Erythroblast (primary cell): Measurements from ENCODE around the gene ZNF8.
"Not testable (repeated sequence)": the region's sequence is repeated elsewhere in the genome, so short reads cannot be mapped to it uniquely, and the experiment has no call there.

Experiments
- DNase-seq, 2 experiments: peaks; one replicate each; lab custom pipeline; 2025; lab: John Stamatoyannopoulos, UW
- GATA1 ChIP-seq: IDR thresholded peaks from 2 replicates; pipeline ENCODE4 v1.6.1; 2011; ENCODE audit warnings: low read depth, mild to moderate bottlenecking, control low read depth, low read length, moderate library complexity
- POLR2A ChIP-seq: IDR thresholded peaks from 2 replicates; pipeline ENCODE4 v1.6.1; 2011; ENCODE audit warnings: mild to moderate bottlenecking, low read length

The ZNF8 gene

DNA sequence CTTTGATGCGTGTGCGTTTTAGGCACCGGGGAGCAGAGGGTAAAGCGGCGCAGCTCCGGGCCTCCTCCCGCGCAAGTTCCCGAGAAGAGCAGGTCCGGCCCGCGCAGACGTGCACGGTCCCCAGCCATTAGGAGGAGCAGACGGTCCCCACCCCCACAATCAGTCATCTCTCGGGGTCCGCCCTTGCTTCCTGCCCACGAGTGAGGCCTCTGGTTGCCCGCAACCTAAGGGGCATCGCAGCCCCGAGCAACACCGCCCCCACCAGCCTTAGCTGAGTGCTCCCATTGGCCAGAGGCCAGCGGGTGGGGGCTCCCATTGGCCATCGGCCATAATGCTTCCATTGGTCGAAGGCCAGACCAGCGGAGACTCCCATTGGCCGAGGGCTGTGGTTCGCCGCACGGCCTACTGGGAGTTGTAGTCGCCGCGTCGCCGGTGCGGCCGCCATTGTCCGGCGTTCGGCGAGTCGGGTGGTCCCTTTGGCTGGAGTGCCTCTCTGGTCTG, at the start of gene ZNF8:
TSS of gene ZNF8 (plus strand) at position 415 of the 501 bp plus-strand sequence. CDS start 127 bp downstream, outside the sequence.
- TF ChIP-seq GATA1 (no peak), POLR2A (peak; percentile 87)
- peak; percentile 98 to 99 for DNase-seq

- no peak for TF ChIP-seq GATA1
- TF ChIP-seq POLR2A = no peak
- DNase-seq = peak; percentile 54 to 58
Measured at GRCh38 chr19:58229255-58229639, 49.5 kb upstream of the ZNF8 start.

GRCh38 chr19:58237324-58237723, 41.4 kb upstream of the ZNF8 start:
- no peak for DNase-seq
- TF ChIP-seq GATA1 (no peak), POLR2A (no peak)

DNA sequence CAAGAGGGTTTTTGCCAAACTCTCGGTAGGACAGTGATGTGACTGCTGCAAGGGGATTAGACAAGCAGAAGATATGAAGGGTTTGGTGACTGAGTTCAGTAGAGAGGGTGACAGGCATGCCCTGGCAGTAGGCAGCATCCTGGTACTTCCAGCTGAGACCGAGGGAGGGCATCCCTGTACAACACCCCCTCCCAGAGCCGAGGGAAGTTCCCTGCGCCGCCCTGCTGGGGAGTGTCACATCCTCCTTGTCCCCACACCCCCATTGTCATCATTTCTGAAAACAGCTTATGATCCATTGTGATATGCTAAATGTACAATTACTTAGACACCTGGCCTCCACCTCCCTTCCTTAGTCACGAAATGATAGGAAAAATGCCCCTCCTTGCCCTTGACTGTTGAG, 35.4 kb upstream of the ZNF8 start:
- TF ChIP-seq GATA1 (no peak), POLR2A (no peak)
- no peak for DNase-seq

DNA sequence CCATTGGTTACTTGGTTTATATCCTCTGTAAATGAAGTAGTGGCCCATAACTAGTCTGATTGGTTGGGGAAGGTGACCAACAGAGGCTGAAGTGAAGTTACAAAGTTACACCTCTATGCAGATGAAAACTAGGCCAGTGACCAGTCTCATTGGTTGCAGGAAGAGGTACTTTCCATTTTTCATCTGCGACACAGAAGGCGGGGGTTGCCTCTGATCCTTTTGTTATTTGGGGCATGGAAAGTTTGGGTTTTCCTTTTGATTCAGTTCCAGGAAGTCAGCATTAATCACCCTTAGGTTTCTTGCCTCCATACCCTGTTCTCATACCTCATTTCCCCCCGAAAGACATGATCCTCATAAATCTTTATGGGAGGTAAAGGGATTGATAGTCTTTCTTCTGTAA, 29.9 kb upstream of the ZNF8 start:
- DNase-seq = no peak
- no peak for TF ChIP-seq POLR2A
- TF ChIP-seq GATA1 = no peak

GRCh38 chr19:58252102-58252685, 26.6 kb upstream of the ZNF8 start:
- TF ChIP-seq POLR2A (no peak), GATA1 (no peak)
- DNase-seq = peak; percentile 40 to 61

DNA sequence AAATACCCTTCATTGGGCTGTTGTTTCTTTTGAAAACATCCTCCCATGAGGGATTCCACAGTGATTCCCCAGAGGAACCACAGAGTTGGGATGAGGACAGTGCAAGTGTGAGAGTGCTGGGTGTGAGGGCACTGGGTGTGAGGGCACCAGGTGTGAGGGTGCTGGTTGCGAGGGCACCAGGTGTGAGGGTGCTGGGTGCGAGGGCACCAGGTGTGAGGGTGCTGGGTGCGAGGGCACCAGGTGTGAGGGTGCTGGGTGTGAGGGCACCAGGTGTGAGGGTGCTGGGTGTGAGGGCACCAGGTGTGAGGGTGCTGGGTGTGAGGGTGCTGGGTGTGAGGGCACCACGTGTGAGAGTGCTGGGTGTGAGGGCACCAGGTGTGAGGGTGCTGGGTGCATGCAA, 20.5 kb upstream of the ZNF8 start:
- not testable (repeated sequence) for DNase-seq

DNA sequence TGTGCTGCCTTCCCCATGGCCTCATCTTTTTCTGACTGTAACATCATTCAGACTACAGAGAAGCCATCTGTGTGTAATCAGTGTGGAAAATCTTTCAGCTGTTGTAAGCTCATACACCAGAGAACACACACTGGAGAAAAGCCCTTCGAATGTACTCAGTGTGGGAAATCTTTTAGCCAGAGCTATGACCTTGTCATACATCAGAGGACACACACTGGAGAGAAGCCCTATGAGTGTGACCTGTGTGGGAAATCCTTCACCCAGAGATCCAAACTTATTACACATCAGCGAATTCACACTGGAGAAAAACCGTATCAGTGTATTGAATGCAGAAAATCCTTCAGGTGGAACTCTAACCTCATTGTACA, 17.2 kb upstream of the ZNF8 start:
- no peak for TF ChIP-seq POLR2A
- TF ChIP-seq GATA1 = no peak
- DNase-seq = peak in 1 of 2 experiments; percentile 39

GRCh38 chr19:58261968-58262921, 16.5 kb upstream of the ZNF8 start:
- TF ChIP-seq GATA1 (no peak), POLR2A (no peak)
- peak; percentile 41 to 49 for DNase-seq

GRCh38 chr19:58262922-58263296, 15.8 kb upstream of the ZNF8 start:
- no peak for DNase-seq
- no peak for TF ChIP-seq POLR2A
- no peak for TF ChIP-seq GATA1

DNA sequence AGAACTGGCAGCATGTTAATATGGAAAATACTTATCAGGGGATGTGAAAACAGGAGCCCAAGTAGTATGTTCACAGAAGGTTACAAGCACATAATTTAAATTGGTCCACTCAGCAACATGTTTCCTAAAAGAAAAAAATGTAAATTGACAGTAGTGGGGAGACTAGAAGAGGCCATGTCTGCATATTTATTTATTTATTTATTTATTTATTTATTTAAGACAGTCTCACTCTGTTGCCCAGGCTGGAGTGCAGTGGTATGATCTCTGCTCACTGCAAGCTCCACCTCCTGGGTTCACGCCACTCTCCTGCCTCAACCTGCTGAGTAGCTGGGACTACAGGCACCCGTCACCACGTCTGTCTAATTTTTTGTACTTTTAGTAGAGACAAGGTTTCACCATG, 13.7 kb upstream of the ZNF8 start:
- DNase-seq = no peak
- TF ChIP-seq GATA1 = no peak
- TF ChIP-seq POLR2A = no peak

- DNase-seq = no peak
- no peak for TF ChIP-seq GATA1
- no peak for TF ChIP-seq POLR2A
Measured at GRCh38 chr19:58268344-58268743, 10.4 kb upstream of the ZNF8 start.

- no peak for DNase-seq
- TF ChIP-seq GATA1 = no peak
- TF ChIP-seq POLR2A = no peak
Measured at GRCh38 chr19:58274771-58275201, 4.0 kb upstream of the ZNF8 start.

DNA sequence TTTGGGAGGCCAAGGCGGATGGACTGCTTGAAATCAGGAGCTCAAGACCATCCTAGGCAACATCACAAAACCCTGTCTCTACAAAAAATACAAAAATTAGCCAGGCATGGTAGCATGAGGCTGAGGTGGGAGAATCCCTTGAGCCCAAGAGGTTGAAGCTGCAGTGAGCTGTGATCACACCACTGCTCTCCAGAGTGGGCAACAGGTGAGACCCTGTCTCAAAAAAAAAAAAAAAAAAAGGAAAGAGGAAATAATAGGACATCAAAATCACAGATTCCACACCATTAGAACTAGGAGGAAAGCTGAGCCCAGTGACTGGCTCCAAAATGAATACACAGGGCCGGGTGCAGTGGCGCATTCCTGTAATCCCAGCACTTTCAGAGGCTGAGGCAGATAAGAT, 3.2 kb upstream of the ZNF8 start:
- TF ChIP-seq GATA1 = no peak
- no peak for TF ChIP-seq POLR2A
- no peak for DNase-seq

DNA sequence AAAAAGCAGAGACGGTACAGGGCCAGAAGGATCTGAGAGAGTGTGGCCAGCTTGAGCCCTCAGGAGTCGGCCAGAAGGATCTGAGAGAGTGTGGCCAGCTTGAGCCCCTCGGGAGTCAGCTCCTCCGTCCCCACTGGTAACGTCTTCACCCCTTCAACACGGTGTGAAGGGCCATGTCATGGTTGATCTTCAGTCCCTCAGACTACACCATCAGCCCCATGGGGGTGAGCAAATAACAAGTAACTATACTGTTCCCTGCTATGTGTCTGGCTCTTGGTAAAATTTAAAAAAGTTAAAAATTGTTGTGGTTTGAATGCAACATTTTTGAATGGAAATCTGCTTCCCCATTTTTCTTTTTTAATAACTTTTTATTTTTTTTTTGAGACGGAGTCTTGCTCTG, 1.6 kb upstream of the ZNF8 start:
- no peak for DNase-seq
- TF ChIP-seq POLR2A (no peak), GATA1 (no peak)
